ENCODE measurements around the gene ZNF653. TPM values are rescaled to one million over a fixed set of nuclear protein-coding genes. Genes with fewer than 3 reads are reported as not detected.
A peak's percentile ranks its signal among the peaks of the same experiment; 100 is the strongest.

ZNF653 gene
- total and polyA plus RNA-seq, 4 donors: 5.8 to 21.4 (median 16.0) TPM

GRCh38 chr19:11528551-11529341, 23.1 kb upstream of the ZNF653 start, which contains the start of gene ECSIT:
Gene ECSIT, minus strand, starts transcription at chr19:11529134. Its CDS starts 9,964 bp downstream, at chr19:11519170.
- Histone ChIP-seq H3K4me3 (ENCODE audit: low read depth, low read length) (peak within 1 kb of the TSS; percentile 89), H3K27me3 (ENCODE audit: control insufficient read depth, insufficient read depth, low read length) (no peaks in the 10 kb centered on the region), H3K27ac (ENCODE audit: low read depth, low read length) (peak within 1 kb of the TSS; percentile 92), H3K9me3 (ENCODE audit: control insufficient read depth, insufficient read depth, low read length) (no peaks in the 10 kb centered on the region), H3K36me3 (ENCODE audit: control insufficient read depth, insufficient read depth, low read length) (peaks cover 18% of the 10 kb centered on the region), H3K4me1 (ENCODE audit: control insufficient read depth, insufficient read depth, low read length) (peaks cover 23% of the 10 kb centered on the region)
- under 1% methylated on average over 46 of the region's 47 CpGs for WGBS (ENCODE audit: insufficient coverage)
- peak; percentile 91 to 99 (median 97) for DNase-seq (ENCODE audit: low read depth in 4 of 6, low spot score in 6 of 6)

- H3K4me3 ChIP-seq (ENCODE audit: low read depth, low read length): no peak overlapping the region
- no peaks in the 10 kb centered on the region for H3K27me3 ChIP-seq (ENCODE audit: control insufficient read depth, insufficient read depth, low read length)
- H3K9me3 ChIP-seq (ENCODE audit: control insufficient read depth, insufficient read depth, low read length): no peaks in the 10 kb centered on the region
- 95% methylated on average over 9 of the region's 9 CpGs for WGBS (ENCODE audit: insufficient coverage)
- DNase-seq (ENCODE audit: low read depth in 4 of 6, low spot score in 6 of 6): no peak
- peaks cover 51% of the 10 kb centered on the region for H3K36me3 ChIP-seq (ENCODE audit: control insufficient read depth, insufficient read depth, low read length)
- H3K27ac ChIP-seq (ENCODE audit: low read depth, low read length): no peak overlapping the region
- no peaks in the 10 kb centered on the region for H3K4me1 ChIP-seq (ENCODE audit: control insufficient read depth, insufficient read depth, low read length)
Measured at GRCh38 chr19:11519138-11519537, 13.5 kb upstream of the ZNF653 start.

- no peaks in the 10 kb centered on the region for H3K9me3 ChIP-seq (ENCODE audit: control insufficient read depth, insufficient read depth, low read length)
- peaks cover 61% of the 10 kb centered on the region for H3K36me3 ChIP-seq (ENCODE audit: control insufficient read depth, insufficient read depth, low read length)
- 93% methylated on average over 20 of the region's 20 CpGs for WGBS (ENCODE audit: insufficient coverage)
Measured at GRCh38 chr19:11513946-11514345, 8.3 kb upstream of the ZNF653 start.

GRCh38 chr19:11510444-11510843, 4.8 kb upstream of the ZNF653 start:
- DNase-seq (ENCODE audit: low read depth in 4 of 6, low spot score in 6 of 6): no peak
- Histone ChIP-seq H3K4me3 (ENCODE audit: low read depth, low read length) (no peak overlapping the region), H3K27ac (ENCODE audit: low read depth, low read length) (no peak overlapping the region), H3K9me3 (ENCODE audit: control insufficient read depth, insufficient read depth, low read length) (no peaks in the 10 kb centered on the region), H3K4me1 (ENCODE audit: control insufficient read depth, insufficient read depth, low read length) (peaks cover 13% of the 10 kb centered on the region), H3K36me3 (ENCODE audit: control insufficient read depth, insufficient read depth, low read length) (peaks cover 62% of the 10 kb centered on the region), H3K27me3 (ENCODE audit: control insufficient read depth, insufficient read depth, low read length) (no peaks in the 10 kb centered on the region)
- WGBS (ENCODE audit: insufficient coverage): 91% methylated on average over 8 of the region's 8 CpGs

More at GRCh38 chr19:11513946-11514345, 8.3 kb upstream of the ZNF653 start:
- H3K27ac ChIP-seq (ENCODE audit: low read depth, low read length): no peak overlapping the region
- H3K4me3 ChIP-seq (ENCODE audit: low read depth, low read length): no peak overlapping the region
- no peaks in the 10 kb centered on the region for H3K27me3 ChIP-seq (ENCODE audit: control insufficient read depth, insufficient read depth, low read length)
- no peak for DNase-seq (ENCODE audit: low read depth in 4 of 6, low spot score in 6 of 6)
- no peaks in the 10 kb centered on the region for H3K4me1 ChIP-seq (ENCODE audit: control insufficient read depth, insufficient read depth, low read length)

- Histone ChIP-seq H3K27me3 (ENCODE audit: control insufficient read depth, insufficient read depth, low read length) (no peaks in the 10 kb centered on the region), H3K36me3 (ENCODE audit: control insufficient read depth, insufficient read depth, low read length) (peaks cover 47% of the 10 kb centered on the region), H3K27ac (ENCODE audit: low read depth, low read length) (no peak overlapping the region), H3K9me3 (ENCODE audit: control insufficient read depth, insufficient read depth, low read length) (no peaks in the 10 kb centered on the region), H3K4me3 (ENCODE audit: low read depth, low read length) (no peak overlapping the region), H3K4me1 (ENCODE audit: control insufficient read depth, insufficient read depth, low read length) (peaks cover 21% of the 10 kb centered on the region)
- WGBS (ENCODE audit: insufficient coverage): 86% methylated on average over 11 of the region's 18 CpGs
- no peak for DNase-seq (ENCODE audit: low read depth in 4 of 6, low spot score in 6 of 6)
Measured at GRCh38 chr19:11507370-11508078, 1.9 kb upstream of the ZNF653 start.

- WGBS (ENCODE audit: insufficient coverage): 95% methylated on average over 6 of the region's 6 CpGs
- Histone ChIP-seq H3K36me3 (ENCODE audit: control insufficient read depth, insufficient read depth, low read length) (peaks cover 45% of the 10 kb centered on the region), H3K4me3 (ENCODE audit: low read depth, low read length) (no peak overlapping the region), H3K4me1 (ENCODE audit: control insufficient read depth, insufficient read depth, low read length) (peaks cover 21% of the 10 kb centered on the region), H3K9me3 (ENCODE audit: control insufficient read depth, insufficient read depth, low read length) (no peaks in the 10 kb centered on the region), H3K27me3 (ENCODE audit: control insufficient read depth, insufficient read depth, low read length) (no peaks in the 10 kb centered on the region), H3K27ac (ENCODE audit: low read depth, low read length) (no peak overlapping the region)
- no peak for DNase-seq (ENCODE audit: low read depth in 4 of 6, low spot score in 6 of 6)
Measured at GRCh38 chr19:11506967-11507366, 1.3 kb upstream of the ZNF653 start.

GRCh38 chr19:11506101-11506555, 489 bp upstream of the ZNF653 start:
- peak overlapping the region; percentile 62 for H3K4me3 ChIP-seq (ENCODE audit: low read depth, low read length)
- no peak for DNase-seq (ENCODE audit: low read depth in 4 of 6, low spot score in 6 of 6)
- H3K4me1 ChIP-seq (ENCODE audit: control insufficient read depth, insufficient read depth, low read length): peaks cover 21% of the 10 kb centered on the region
- peak overlapping the region; percentile 91 for H3K27ac ChIP-seq (ENCODE audit: low read depth, low read length)
- no peaks in the 10 kb centered on the region for H3K9me3 ChIP-seq (ENCODE audit: control insufficient read depth, insufficient read depth, low read length)
- peaks cover 47% of the 10 kb centered on the region for H3K36me3 ChIP-seq (ENCODE audit: control insufficient read depth, insufficient read depth, low read length)
- H3K27me3 ChIP-seq (ENCODE audit: control insufficient read depth, insufficient read depth, low read length): no peaks in the 10 kb centered on the region
- WGBS (ENCODE audit: insufficient coverage): 9% methylated on average over 17 of the region's 20 CpGs

- peaks cover 21% of the 10 kb centered on the region for H3K4me1 ChIP-seq (ENCODE audit: control insufficient read depth, insufficient read depth, low read length)
- no peaks in the 10 kb centered on the region for H3K27me3 ChIP-seq (ENCODE audit: control insufficient read depth, insufficient read depth, low read length)
- H3K27ac ChIP-seq (ENCODE audit: low read depth, low read length): peak overlapping the region; percentile 91
- WGBS (ENCODE audit: insufficient coverage): under 1% methylated on average over 32 of the region's 33 CpGs
- no peaks in the 10 kb centered on the region for H3K9me3 ChIP-seq (ENCODE audit: control insufficient read depth, insufficient read depth, low read length)
- peaks cover 42% of the 10 kb centered on the region for H3K36me3 ChIP-seq (ENCODE audit: control insufficient read depth, insufficient read depth, low read length)
- peak; percentile 68 to 98 (median 87) for DNase-seq (ENCODE audit: low read depth in 4 of 6, low spot score in 6 of 6)
- peak overlapping the region; percentile 62 for H3K4me3 ChIP-seq (ENCODE audit: low read depth, low read length)
Measured at GRCh38 chr19:11505032-11505503, 571 bp downstream of the ZNF653 start.

- Histone ChIP-seq H3K4me1 (ENCODE audit: control insufficient read depth, insufficient read depth, low read length) (peaks cover 21% of the 10 kb centered on the region), H3K4me3 (ENCODE audit: low read depth, low read length) (peak overlapping the region; percentile 62), H3K27ac (ENCODE audit: low read depth, low read length) (peak overlapping the region; percentile 91), H3K9me3 (ENCODE audit: control insufficient read depth, insufficient read depth, low read length) (no peaks in the 10 kb centered on the region), H3K36me3 (ENCODE audit: control insufficient read depth, insufficient read depth, low read length) (peaks cover 44% of the 10 kb centered on the region), H3K27me3 (ENCODE audit: control insufficient read depth, insufficient read depth, low read length) (no peaks in the 10 kb centered on the region)
- 38% methylated on average over 2 of the region's 7 CpGs for WGBS (ENCODE audit: insufficient coverage)
- peak in 1 of 6 donors; percentile 2 for DNase-seq (ENCODE audit: low read depth in 4 of 6, low spot score in 6 of 6)
Measured at GRCh38 chr19:11504502-11505031, 1.1 kb downstream of the ZNF653 start.

All from spinal cord (tissue), 10 donors.